Mesothelial cell of epicardium (in vitro differentiated cells): ENCODE results near the gene ETS2. TPM values are rescaled to one million over a fixed set of nuclear protein-coding genes. Genes with fewer than 3 reads are reported as not detected.

Experiments used
- DNase-seq, 2 experiments: peaks; one replicate each; pipeline ENCODE4 v3.0.0; 2021; ENCODE audit warnings: low spot score in 2 of 2; ENCODE audit not compliant: unreplicated experiment in 2 of 2
- H3K27ac Mint-ChIP-seq: 2 replicates; pipeline ENCODE4 v1.8.0; 2021; ENCODE audit warnings: mixed read lengths
- H3K27me3 Mint-ChIP-seq: 2 replicates; pipeline ENCODE4 v1.8.0; 2021; ENCODE audit warnings: low read depth, mixed read lengths
- H3K36me3 Mint-ChIP-seq: 2 replicates; pipeline ENCODE4 v1.8.0; 2021; ENCODE audit warnings: mixed read lengths
- H3K4me1 Mint-ChIP-seq: 2 replicates; pipeline ENCODE4 v1.8.0; 2021; ENCODE audit warnings: mixed read lengths
- H3K4me3 Mint-ChIP-seq: 2 replicates; pipeline ENCODE4 v1.8.0; 2021; ENCODE audit warnings: mild to moderate bottlenecking, moderate library complexity, mixed read lengths
- H3K9me3 Mint-ChIP-seq: 2 replicates; pipeline ENCODE4 v1.8.0; 2021; ENCODE audit warnings: mixed read lengths
- total RNA-seq: library from RNA; stranded (reverse); gene quantifications from 3 replicates; pipeline ENCODE4 v1.2.1, GENCODE V29; 2021
- TF ChIP-seq, protein P1 (sequence below): fragments of 200-600 bp; sonication (generic); IDR thresholded peaks from one replicate; pipeline ENCODE4 v1.5.0; 2021; ENCODE audit warnings: antibody characterized with exemption; ENCODE audit not compliant: unreplicated experiment

Gene ETS2
- total RNA-seq, 1 donor from 2014 or later = 30.5 TPM

DNA sequence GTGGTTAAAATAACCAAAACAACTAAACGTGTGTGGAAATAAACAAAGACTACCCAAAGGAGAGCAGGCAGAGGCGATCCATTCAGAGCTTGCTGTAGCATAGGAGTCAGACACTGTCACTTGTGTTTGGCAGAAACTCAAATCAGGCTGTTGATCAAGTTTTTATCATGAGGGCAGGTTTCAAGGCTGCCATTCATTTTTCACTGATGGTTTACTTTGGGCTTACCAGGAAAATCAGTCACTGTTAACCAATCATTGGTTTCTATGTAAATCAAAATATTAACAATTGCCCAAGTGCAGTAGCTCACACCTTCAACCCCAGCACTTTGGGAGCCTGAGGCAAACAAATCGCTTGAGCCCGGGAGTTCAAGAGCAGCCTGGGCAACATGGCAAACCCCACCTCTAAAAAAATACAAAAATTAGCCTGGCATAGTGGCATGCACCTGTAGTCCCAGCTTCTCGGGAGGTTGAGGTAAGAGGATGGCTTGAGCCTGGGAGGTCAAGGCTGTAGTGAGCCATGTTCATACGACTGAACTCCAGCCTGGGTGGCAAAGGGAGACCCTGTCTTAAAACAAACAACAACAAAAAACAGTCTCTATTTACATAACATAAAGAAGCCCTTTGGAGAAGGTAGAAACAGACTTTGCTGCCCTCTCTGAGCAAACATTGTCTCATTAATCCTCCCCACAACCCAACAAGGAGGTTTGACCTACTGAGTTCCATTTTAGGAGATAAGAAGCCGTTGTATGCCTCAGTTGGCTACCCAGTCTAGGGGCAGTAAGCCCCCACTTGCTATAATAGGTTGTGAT lies 21.1 kb upstream of the ETS2 start:
- H3K27ac Mint-ChIP-seq = no peak overlapping the region
- peaks cover 5% of the 10 kb centered on the region for H3K4me1 Mint-ChIP-seq
- H3K36me3 Mint-ChIP-seq = peaks cover 8% of the 10 kb centered on the region
- no peak overlapping the region for H3K4me3 Mint-ChIP-seq
- TF ChIP-seq, protein P1, sequence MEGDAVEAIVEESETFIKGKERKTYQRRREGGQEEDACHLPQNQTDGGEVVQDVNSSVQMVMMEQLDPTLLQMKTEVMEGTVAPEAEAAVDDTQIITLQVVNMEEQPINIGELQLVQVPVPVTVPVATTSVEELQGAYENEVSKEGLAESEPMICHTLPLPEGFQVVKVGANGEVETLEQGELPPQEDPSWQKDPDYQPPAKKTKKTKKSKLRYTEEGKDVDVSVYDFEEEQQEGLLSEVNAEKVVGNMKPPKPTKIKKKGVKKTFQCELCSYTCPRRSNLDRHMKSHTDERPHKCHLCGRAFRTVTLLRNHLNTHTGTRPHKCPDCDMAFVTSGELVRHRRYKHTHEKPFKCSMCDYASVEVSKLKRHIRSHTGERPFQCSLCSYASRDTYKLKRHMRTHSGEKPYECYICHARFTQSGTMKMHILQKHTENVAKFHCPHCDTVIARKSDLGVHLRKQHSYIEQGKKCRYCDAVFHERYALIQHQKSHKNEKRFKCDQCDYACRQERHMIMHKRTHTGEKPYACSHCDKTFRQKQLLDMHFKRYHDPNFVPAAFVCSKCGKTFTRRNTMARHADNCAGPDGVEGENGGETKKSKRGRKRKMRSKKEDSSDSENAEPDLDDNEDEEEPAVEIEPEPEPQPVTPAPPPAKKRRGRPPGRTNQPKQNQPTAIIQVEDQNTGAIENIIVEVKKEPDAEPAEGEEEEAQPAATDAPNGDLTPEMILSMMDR = no peak
- no peaks in the 10 kb centered on the region for H3K27me3 Mint-ChIP-seq
- DNase-seq = no peak
- peaks cover 27% of the 10 kb centered on the region for H3K9me3 Mint-ChIP-seq

GRCh38 chr21:38785483-38785882 lies 20.2 kb upstream of the ETS2 start:
- DNase-seq = no peak
- Mint-ChIP-seq H3K4me1 (peaks cover 5% of the 10 kb centered on the region), H3K27ac (no peak overlapping the region), H3K27me3 (no peaks in the 10 kb centered on the region), H3K9me3 (peaks cover 23% of the 10 kb centered on the region), H3K4me3 (no peak overlapping the region), H3K36me3 (peaks cover 8% of the 10 kb centered on the region)
- TF ChIP-seq, protein P1 = no peak

DNA sequence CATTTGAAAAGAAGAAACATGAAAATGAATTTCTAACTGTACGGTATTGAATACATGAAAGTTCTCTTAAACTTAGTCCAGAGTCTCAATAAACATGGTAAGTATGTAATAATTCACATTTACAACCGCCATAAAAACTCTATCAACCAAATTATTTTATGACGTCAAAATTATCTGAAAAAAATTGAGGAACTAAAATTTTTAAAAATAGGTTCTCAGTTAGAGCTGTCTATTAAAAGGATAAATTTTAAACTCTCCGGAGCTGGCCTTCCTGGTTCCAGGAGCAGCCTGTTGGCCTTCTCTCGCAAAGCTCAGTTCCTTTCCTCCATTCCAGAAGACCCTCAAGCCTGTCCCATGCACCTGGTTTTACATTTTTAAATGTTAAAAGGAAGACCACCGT lies 18.7 kb upstream of the ETS2 start:
- Mint-ChIP-seq H3K27me3 (no peaks in the 10 kb centered on the region), H3K9me3 (peaks cover 23% of the 10 kb centered on the region), H3K4me1 (peaks cover 5% of the 10 kb centered on the region), H3K4me3 (no peak overlapping the region), H3K36me3 (peaks cover 3% of the 10 kb centered on the region), H3K27ac (no peak overlapping the region)
- no peak for DNase-seq
- TF ChIP-seq, protein P1 = no peak

- Mint-ChIP-seq H3K27me3 (no peaks in the 10 kb centered on the region), H3K4me1 (peaks cover 5% of the 10 kb centered on the region), H3K36me3 (peaks cover 2% of the 10 kb centered on the region), H3K4me3 (no peak overlapping the region), H3K27ac (no peak overlapping the region), H3K9me3 (peaks cover 21% of the 10 kb centered on the region)
- TF ChIP-seq, protein P1 = no peak
- DNase-seq = no peak
Measured at GRCh38 chr21:38787461-38788274, 18.1 kb upstream of the ETS2 start.

DNA sequence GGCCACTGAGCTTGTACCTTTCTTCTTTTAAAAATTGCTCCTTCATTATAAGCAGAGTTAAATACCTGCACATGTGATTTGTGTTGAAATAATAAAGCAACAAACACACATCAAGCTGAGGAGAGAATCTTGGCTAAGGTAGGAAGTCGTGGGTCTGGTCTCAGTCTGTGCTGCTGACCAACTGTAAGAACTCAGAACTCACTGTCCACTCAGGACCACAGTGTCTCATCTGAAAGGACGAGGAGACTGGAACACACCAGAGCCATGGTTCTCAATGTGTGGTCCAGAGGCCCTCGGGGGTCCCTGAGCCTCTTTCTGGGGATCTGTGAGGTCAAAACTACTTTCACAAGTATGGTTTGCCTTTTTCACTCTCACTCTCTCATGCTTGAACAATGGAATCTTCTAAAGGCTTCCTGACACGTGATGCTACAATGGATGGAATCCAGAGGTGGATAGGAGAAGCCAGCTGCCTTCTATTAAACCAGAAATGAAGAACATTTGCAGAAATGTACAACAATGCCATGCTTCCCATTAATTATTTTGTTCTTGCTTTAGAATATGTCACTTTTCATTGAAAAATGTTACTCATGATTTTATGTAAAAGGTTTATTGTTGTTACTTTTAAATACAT lies 17.3 kb upstream of the ETS2 start:
- H3K27ac Mint-ChIP-seq = no peak overlapping the region
- H3K36me3 Mint-ChIP-seq = no peaks in the 10 kb centered on the region
- H3K4me1 Mint-ChIP-seq = peaks cover 5% of the 10 kb centered on the region
- no peak for DNase-seq
- H3K9me3 Mint-ChIP-seq = peaks cover 16% of the 10 kb centered on the region
- no peak overlapping the region for H3K4me3 Mint-ChIP-seq
- TF ChIP-seq, protein P1 = no peak
- no peaks in the 10 kb centered on the region for H3K27me3 Mint-ChIP-seq
